Measurements from ENCODE around the gene HRH3.

DNA sequence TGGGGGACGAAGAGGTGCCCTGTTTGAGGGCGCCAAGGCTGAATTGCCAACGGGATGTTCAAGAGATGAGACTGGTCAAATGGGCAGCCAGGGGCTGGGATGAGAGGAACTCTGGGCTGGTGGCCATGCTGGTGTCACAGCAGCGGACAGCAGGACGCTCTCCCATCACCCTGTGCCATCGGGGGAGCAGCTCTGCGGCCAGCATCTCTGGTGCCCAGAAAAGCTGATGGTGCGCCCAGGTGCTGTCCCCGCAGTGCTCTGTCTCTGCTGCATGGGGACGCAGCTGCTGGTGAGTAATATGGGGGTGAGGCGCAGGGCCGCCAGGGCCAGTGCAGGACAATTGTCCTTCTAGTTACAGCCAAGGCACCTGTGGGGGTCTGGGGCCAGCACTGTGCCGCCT is 4.9 kb upstream of the HRH3 start:
- TF ChIP-seq, protein P1, sequence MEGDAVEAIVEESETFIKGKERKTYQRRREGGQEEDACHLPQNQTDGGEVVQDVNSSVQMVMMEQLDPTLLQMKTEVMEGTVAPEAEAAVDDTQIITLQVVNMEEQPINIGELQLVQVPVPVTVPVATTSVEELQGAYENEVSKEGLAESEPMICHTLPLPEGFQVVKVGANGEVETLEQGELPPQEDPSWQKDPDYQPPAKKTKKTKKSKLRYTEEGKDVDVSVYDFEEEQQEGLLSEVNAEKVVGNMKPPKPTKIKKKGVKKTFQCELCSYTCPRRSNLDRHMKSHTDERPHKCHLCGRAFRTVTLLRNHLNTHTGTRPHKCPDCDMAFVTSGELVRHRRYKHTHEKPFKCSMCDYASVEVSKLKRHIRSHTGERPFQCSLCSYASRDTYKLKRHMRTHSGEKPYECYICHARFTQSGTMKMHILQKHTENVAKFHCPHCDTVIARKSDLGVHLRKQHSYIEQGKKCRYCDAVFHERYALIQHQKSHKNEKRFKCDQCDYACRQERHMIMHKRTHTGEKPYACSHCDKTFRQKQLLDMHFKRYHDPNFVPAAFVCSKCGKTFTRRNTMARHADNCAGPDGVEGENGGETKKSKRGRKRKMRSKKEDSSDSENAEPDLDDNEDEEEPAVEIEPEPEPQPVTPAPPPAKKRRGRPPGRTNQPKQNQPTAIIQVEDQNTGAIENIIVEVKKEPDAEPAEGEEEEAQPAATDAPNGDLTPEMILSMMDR (IDR thresholded peaks at IDR 0.05) = no peak
- TF ChIP-seq POLR2AphosphoS5 (IDR thresholded peaks at IDR 0.05) = no peak
- no peak for TF ChIP-seq POLR2A (IDR thresholded peaks at IDR 0.05)
- TF ChIP-seq EP300 (IDR thresholded peaks at IDR 0.05) = no peak
